Gastroesophageal sphincter (tissue), 3 donors: ENCODE data around the gene SCIMP.

Experiments
- EP300 ChIP-seq: sonication (generic); formaldehyde crosslinking; IDR thresholded peaks from one replicate; pipeline ENCODE4 v1.6.1; 2017; ENCODE audit warnings: antibody characterized with exemption, mild to moderate bottlenecking
- POLR2AphosphoS5 ChIP-seq: sonication (generic); formaldehyde crosslinking; IDR thresholded peaks from one replicate; pipeline ENCODE4 v1.6.1; 2017; ENCODE audit warnings: antibody characterized with exemption
- TF ChIP-seq, protein P1 (sequence below), 4 experiments: fragments of 200-600 bp in 2 of 4; fragments of 450-650 bp in 2 of 4; sonication (generic) in 1 of 4; IDR thresholded peaks; one replicate each; pipeline ENCODE4 v1.5.1; 2017 to 2019; ENCODE audit warnings: antibody characterized with exemption in 4 of 4, mild to moderate bottlenecking in 2 of 4, moderate library complexity in 2 of 4

DNA sequence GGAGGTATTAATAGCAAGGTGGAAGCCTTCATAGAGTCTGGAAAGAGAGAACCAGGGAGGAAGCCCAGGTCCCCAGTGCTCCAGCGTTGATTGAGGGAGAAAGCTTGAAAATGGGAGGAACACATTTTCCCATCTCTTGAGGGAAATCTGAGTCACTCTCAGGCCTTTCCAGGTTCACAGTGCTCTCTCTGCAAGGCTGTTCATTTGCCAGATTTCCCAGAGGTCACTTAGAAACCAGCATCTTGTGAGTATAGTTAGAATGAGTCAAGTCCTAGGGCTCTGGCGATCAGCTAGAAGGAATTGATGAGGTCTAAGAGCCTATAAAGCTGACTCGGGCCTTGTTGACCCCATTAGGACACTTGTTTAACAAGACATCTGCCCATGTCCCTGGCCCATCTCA lies 25.3 kb downstream of the SCIMP start:
- TF ChIP-seq, protein P1, sequence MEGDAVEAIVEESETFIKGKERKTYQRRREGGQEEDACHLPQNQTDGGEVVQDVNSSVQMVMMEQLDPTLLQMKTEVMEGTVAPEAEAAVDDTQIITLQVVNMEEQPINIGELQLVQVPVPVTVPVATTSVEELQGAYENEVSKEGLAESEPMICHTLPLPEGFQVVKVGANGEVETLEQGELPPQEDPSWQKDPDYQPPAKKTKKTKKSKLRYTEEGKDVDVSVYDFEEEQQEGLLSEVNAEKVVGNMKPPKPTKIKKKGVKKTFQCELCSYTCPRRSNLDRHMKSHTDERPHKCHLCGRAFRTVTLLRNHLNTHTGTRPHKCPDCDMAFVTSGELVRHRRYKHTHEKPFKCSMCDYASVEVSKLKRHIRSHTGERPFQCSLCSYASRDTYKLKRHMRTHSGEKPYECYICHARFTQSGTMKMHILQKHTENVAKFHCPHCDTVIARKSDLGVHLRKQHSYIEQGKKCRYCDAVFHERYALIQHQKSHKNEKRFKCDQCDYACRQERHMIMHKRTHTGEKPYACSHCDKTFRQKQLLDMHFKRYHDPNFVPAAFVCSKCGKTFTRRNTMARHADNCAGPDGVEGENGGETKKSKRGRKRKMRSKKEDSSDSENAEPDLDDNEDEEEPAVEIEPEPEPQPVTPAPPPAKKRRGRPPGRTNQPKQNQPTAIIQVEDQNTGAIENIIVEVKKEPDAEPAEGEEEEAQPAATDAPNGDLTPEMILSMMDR (IDR thresholded peaks at IDR 0.05) = no peak
- TF ChIP-seq EP300 (no peak), POLR2AphosphoS5 (no peak)
